H1 (cell line): Measurements from ENCODE around the gene CFHR5. TPM values are rescaled to one million over a fixed set of nuclear protein-coding genes. Genes with fewer than 3 reads are reported as not detected.

Experiments used
- CHD7 ChIP-seq: fragments of 300-600 bp; sonication (generic); IDR thresholded peaks from 2 replicates; pipeline ENCODE4 v1.7.1; 2012; ENCODE audit warnings: low read length, moderate library complexity, mild to moderate bottlenecking, inconsistent platforms; ENCODE audit not compliant: insufficient replicate concordance
- EZH2 ChIP-seq: fragments of 200-600 bp; sonication (generic); IDR thresholded peaks from 2 replicates; pipeline ENCODE4 v1.7.1; 2012; ENCODE audit warnings: low read depth, mild to moderate bottlenecking, moderate library complexity, low read length, inconsistent platforms; ENCODE audit not compliant: severe bottlenecking
- RAD21 ChIP-seq, 2 experiments: IDR thresholded peaks in 1 of 2; conservative IDR thresholded peaks in 1 of 2; 2 replicates each; pipeline ENCODE4 v1.6.1; 2011; ENCODE audit warnings: low read depth in 2 of 2, low read length in 2 of 2, improper control_type of control experiment in 1 of 2, inconsistent platforms in 1 of 2, mild to moderate bottlenecking in 1 of 2, moderate library complexity in 1 of 2
- RXRA ChIP-seq: IDR thresholded peaks from 2 replicates; pipeline ENCODE4 v1.6.1; 2011; ENCODE audit warnings: low read depth, mild to moderate bottlenecking, low read length, moderate library complexity; ENCODE audit not compliant: insufficient read depth
- SP4 ChIP-seq: IDR thresholded peaks from 2 replicates; pipeline ENCODE4 v1.6.1; 2012; ENCODE audit warnings: low read length, inconsistent platforms
- polyA plus RNA-seq, 7 experiments: library from polyadenylated mRNA; depleted of rRNA in 3 of 7; stranded (reverse) in 5 of 7; unstranded in 2 of 7; fragments of >200 nt in 5 of 7; fragments of 200-250 nt in 2 of 7; gene quantifications; 1 replicate in 5 of 7; 2 replicates in 1 of 7; 4 replicates in 1 of 7; pipeline versions ENCODE4 v1.2.1 to v1.2.3, GENCODE V29; 2011 to 2013; ENCODE audit warnings: missing spikeins in 2 of 7, mixed read lengths in 2 of 7
- total RNA-seq: library from RNA; stranded (reverse); fragmentation: NEBNext Ultra II Directional; extraction: Animal tissue kit (Norgen Biotek cat#: 25700); gene quantifications from 2 replicates; pipeline ENCODE4 v1.2.1, GENCODE V29; 2021

CFHR5 gene
- total and polyA plus RNA-seq, 2 of the 8 experiments (the other 6 are each of a cell fraction or from before 2014, with no cell fraction given), result not detected

DNA sequence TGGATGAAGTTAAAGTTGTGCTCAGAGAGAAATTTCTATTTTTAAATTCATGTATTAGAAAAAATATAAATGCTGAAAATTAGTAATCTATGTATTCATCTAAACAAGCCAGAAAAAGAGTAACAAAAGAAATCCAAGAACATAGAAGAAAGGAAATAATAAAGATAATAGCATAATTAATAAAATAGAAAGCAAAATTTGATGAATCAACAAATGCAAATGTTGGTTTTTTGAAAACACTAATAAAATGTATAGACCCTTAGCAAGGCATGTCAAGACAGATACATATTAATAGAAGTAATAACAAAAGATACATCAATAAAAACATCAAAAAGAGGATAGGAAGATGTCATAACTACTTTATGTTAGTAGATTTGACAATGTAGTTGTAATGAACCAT is 71.7 kb downstream of the CFHR5 start (continued):
- no peak for TF ChIP-seq SP4
- no peak for TF ChIP-seq RXRA
- no peak for TF ChIP-seq CHD7
- no peak for TF ChIP-seq RAD21 (IDR thresholded peaks at IDR 0.05 in 1 of 2, conservative IDR thresholded peaks at IDR 0.05 in 1 of 2; ENCODE audit: low read depth in 2 of 2, low read length in 2 of 2)
- no peak for TF ChIP-seq EZH2
